Stimulated activated CD8-positive, alpha-beta memory T cell treated with anti-CD3 and anti-CD28 coated beads, Interleukin-2, amount 100 ng/mL, for 48 hours (primary cell): ENCODE results near the gene PIK3C2A.

Source experiments
- DNase-seq, 2 donors: peaks; one replicate each; pipeline ENCODE4 v3.0.0-alpha.2; 2020; ENCODE audit warnings: low read depth in 2 of 2

The PIK3C2A gene

GRCh38 chr11:17163291-17163690 is 44.5 kb downstream of the PIK3C2A start:
- no peak for DNase-seq

GRCh38 chr11:17162376-17162775 is 45.4 kb downstream of the PIK3C2A start:
- DNase-seq: no peak

- DNase-seq: no peak
Measured at GRCh38 chr11:17161515-17161914, 46.3 kb downstream of the PIK3C2A start.

GRCh38 chr11:17159441-17159840 is 48.3 kb downstream of the PIK3C2A start:
- DNase-seq: no peak
